K562 (cell line): ENCODE data around the gene MADD. TPM values are rescaled to one million over a fixed set of nuclear protein-coding genes. Genes with fewer than 3 reads are reported as not detected.

Source experiments
- HNRNPL ChIP-seq: fragments of 200-400 bp; formaldehyde crosslinking; IDR thresholded peaks from 2 replicates; pipeline ENCODE4 v1.6.1; 2017; ENCODE audit warnings: low read depth, mild to moderate bottlenecking, low read length
- KAT2B ChIP-seq: IDR thresholded peaks from one replicate; pipeline ENCODE4 v1.6.1; 2012; ENCODE audit warnings: low read depth, mild to moderate bottlenecking, control low read depth, inconsistent platforms, low read length, moderate library complexity
- NR3C1 ChIP-seq: sonication (generic); formaldehyde crosslinking; IDR thresholded peaks from 2 replicates; pipeline ENCODE4 v1.8.1; 2022; ENCODE audit warnings: missing genetic modification reagents
- PCBP2 ChIP-seq: fragments of 200-400 bp; formaldehyde crosslinking; IDR thresholded peaks from 2 replicates; pipeline ENCODE4 v1.6.1; 2018; ENCODE audit warnings: low read length, low read depth, mild to moderate bottlenecking, moderate library complexity; ENCODE audit not compliant: poor library complexity, severe bottlenecking
- POLR2G ChIP-seq: fragments of 200-400 bp; formaldehyde crosslinking; IDR thresholded peaks from 2 replicates; pipeline ENCODE4 v1.6.1; 2017; ENCODE audit warnings: low read depth, mild to moderate bottlenecking, antibody characterized with exemption, low read length, moderate library complexity
- TRIM24 ChIP-seq, 2 experiments: fragments of 450-650 bp; IDR thresholded peaks; 2 replicates each; pipeline ENCODE4 v1.6.1; 2016
- ZFX ChIP-seq: sonication (generic); formaldehyde crosslinking; IDR thresholded peaks from 2 replicates; pipeline ENCODE4 v1.8.0; 2022; ENCODE audit warnings: mild to moderate bottlenecking, missing genetic modification reagents, moderate library complexity
- ZNF124 ChIP-seq: sonication (generic); formaldehyde crosslinking; IDR thresholded peaks from 2 replicates; pipeline ENCODE4 v1.8.1; 2022; ENCODE audit warnings: missing genetic modification reagents
- ZNF232 ChIP-seq: sonication (generic); formaldehyde crosslinking; IDR thresholded peaks from 2 replicates; pipeline ENCODE4 v1.8.0; 2022; ENCODE audit warnings: mild to moderate bottlenecking, missing genetic modification reagents
- ZNF408 ChIP-seq: fragments of 250-450 bp; sonication (Bioruptor Pico); IDR thresholded peaks from 2 replicates; pipeline ENCODE4 v1.4.0; 2020; ENCODE audit warnings: low read depth, mild to moderate bottlenecking, moderate library complexity
- ZNF668 ChIP-seq: fragments of 250-450 bp; sonication (Bioruptor Pico); IDR thresholded peaks from 2 replicates; pipeline ENCODE4 v1.8.0; 2022; ENCODE audit warnings: mild to moderate bottlenecking, inconsistent platforms
- ZNF75A ChIP-seq: fragments of 450-650 bp; formaldehyde crosslinking; IDR thresholded peaks from 2 replicates; pipeline ENCODE4 v1.4.0; 2020; ENCODE audit warnings: mild to moderate bottlenecking
- polyA plus RNA-seq, 8 experiments: library from polyadenylated mRNA; depleted of rRNA in 4 of 8; stranded (reverse) in 5 of 8; unstranded in 3 of 8; fragments of >200 nt; fragmentation: Nextera tagmentation in 2 of 8; fragmentation: Illumina TruSeq in 1 of 8; extraction: Ambion mirVana in 2 of 8; extraction: Trizol in 1 of 8; gene quantifications; 2 replicates each; pipeline versions ENCODE4 v1.2.1 to v1.2.3, GENCODE V29; 2011 to 2014; ENCODE audit warnings: inconsistent platforms in 1 of 8, missing spikeins in 1 of 8
- total RNA-seq, 7 experiments: library from RNA; depleted of rRNA in 6 of 7; stranded (reverse); fragments of >200 nt in 6 of 7; fragmentation: Illumina TruSeq in 2 of 7; extraction: Trizol in 2 of 7; gene quantifications; 2 replicates each; pipeline versions ENCODE4 v1.2.1 to v1.2.3, GENCODE V29; 2011 to 2021; ENCODE audit warnings: low replicate concordance in 1 of 7
- TF ChIP-seq, protein P1 (sequence below), 2 experiments: fragments of 450-650 bp; IDR thresholded peaks; 2 replicates each; pipeline ENCODE4 v1.6.1; 2016
- TF ChIP-seq, protein P2 (sequence below): sonication (generic); formaldehyde crosslinking; IDR thresholded peaks from 2 replicates; pipeline ENCODE4 v1.8.0; 2022; ENCODE audit warnings: missing genetic modification reagents, mild to moderate bottlenecking, borderline replicate concordance
- TF ChIP-seq, protein P3 (sequence below): sonication (generic); formaldehyde crosslinking; IDR thresholded peaks from 2 replicates; pipeline ENCODE4 v1.8.0; 2023; ENCODE audit warnings: missing genetic modification reagents, mild to moderate bottlenecking, borderline replicate concordance
- TF ChIP-seq, protein P4 (sequence below): fragments of 450-650 bp; formaldehyde crosslinking; IDR thresholded peaks from 2 replicates; pipeline ENCODE4 v1.4.0; 2020; ENCODE audit warnings: mild to moderate bottlenecking, mixed read lengths

Gene MADD
- total and polyA plus RNA-seq, 9 of the 15 experiments (the other 6 are each of a cell fraction or from before 2014, with no cell fraction given) = 0.68 to 57.6 (median 33.6) TPM

DNA sequence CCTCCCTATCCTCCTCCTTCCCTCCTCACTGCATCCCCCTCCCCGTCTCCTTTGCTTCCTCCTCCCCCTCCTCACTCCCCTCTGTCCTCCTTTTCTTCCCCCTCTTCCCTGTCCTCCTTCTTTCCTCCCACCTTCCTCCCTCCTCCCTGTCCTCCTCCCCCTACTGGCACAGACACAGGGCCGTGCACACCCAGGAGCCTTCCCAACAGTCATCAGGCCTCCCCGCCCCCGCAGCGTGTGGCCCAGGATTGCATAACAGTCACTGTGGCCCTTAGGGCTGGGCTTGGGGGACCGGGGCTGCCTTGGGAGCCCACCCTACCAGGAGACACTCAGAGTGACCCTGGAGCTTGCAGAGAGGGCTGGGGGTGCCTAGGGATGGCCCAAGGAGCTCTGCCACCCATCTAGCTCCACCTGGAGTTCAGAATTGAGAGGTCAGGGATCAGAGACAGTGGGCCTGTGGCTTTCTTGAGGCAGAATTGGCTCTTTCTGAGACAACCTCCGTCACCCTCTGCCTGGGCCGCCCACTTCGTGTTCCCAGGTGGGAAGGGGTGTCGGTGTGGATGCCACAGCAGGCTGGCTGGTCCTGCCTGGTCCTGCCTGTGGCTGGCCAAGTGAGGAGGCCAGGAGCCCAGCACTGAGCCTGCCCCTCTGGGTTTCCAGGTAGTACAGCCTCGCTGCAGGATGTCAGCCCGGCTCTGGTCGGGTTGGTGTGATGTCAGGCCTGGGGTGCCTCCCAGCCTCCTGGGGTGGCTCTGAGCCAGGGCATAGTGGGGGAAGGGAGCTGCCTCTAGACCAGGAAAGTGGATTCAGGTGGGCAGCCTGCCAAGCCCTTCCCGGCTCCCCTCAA is 106.8 kb downstream of the MADD start (continued):
- TF ChIP-seq, protein P1, sequence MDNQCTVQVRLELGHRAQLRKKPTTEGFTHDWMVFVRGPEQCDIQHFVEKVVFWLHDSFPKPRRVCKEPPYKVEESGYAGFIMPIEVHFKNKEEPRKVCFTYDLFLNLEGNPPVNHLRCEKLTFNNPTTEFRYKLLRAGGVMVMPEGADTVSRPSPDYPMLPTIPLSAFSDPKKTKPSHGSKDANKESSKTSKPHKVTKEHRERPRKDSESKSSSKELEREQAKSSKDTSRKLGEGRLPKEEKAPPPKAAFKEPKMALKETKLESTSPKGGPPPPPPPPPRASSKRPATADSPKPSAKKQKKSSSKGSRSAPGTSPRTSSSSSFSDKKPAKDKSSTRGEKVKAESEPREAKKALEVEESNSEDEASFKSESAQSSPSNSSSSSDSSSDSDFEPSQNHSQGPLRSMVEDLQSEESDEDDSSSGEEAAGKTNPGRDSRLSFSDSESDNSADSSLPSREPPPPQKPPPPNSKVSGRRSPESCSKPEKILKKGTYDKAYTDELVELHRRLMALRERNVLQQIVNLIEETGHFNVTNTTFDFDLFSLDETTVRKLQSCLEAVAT (IDR thresholded peaks at IDR 0.05) = peak; percentile 57 to 86; a peak in 2 of 4 replicates
- TF ChIP-seq ZNF408 (no peak), HNRNPL (no peak), KAT2B (no peak), TRIM24 (IDR thresholded peaks at IDR 0.05) (peak; percentile 47 to 59; a peak in 3 of 4 replicates), ZNF75A (CRISPR knock-in tag) (no peak), ZNF668 (no peak), POLR2G (peak; percentile 41; the same call in 1 of the 2 replicates), ZFX (CRISPR knock-in tag) (no peak; the same call in 1 of the 2 replicates), PCBP2 (no peak), NR3C1 (CRISPR knock-in tag) (no peak), ZNF232 (CRISPR knock-in tag) (no peak), ZNF124 (CRISPR knock-in tag) (no peak)
- TF ChIP-seq, protein P2, sequence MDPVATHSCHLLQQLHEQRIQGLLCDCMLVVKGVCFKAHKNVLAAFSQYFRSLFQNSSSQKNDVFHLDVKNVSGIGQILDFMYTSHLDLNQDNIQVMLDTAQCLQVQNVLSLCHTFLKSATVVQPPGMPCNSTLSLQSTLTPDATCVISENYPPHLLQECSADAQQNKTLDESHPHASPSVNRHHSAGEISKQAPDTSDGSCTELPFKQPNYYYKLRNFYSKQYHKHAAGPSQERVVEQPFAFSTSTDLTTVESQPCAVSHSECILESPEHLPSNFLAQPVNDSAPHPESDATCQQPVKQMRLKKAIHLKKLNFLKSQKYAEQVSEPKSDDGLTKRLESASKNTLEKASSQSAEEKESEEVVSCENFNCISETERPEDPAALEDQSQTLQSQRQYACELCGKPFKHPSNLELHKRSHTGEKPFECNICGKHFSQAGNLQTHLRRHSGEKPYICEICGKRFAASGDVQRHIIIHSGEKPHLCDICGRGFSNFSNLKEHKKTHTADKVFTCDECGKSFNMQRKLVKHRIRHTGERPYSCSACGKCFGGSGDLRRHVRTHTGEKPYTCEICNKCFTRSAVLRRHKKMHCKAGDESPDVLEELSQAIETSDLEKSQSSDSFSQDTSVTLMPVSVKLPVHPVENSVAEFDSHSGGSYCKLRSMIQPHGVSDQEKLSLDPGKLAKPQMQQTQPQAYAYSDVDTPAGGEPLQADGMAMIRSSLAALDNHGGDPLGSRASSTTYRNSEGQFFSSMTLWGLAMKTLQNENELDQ (CRISPR knock-in tag) = no peak
- TF ChIP-seq, protein P3, sequence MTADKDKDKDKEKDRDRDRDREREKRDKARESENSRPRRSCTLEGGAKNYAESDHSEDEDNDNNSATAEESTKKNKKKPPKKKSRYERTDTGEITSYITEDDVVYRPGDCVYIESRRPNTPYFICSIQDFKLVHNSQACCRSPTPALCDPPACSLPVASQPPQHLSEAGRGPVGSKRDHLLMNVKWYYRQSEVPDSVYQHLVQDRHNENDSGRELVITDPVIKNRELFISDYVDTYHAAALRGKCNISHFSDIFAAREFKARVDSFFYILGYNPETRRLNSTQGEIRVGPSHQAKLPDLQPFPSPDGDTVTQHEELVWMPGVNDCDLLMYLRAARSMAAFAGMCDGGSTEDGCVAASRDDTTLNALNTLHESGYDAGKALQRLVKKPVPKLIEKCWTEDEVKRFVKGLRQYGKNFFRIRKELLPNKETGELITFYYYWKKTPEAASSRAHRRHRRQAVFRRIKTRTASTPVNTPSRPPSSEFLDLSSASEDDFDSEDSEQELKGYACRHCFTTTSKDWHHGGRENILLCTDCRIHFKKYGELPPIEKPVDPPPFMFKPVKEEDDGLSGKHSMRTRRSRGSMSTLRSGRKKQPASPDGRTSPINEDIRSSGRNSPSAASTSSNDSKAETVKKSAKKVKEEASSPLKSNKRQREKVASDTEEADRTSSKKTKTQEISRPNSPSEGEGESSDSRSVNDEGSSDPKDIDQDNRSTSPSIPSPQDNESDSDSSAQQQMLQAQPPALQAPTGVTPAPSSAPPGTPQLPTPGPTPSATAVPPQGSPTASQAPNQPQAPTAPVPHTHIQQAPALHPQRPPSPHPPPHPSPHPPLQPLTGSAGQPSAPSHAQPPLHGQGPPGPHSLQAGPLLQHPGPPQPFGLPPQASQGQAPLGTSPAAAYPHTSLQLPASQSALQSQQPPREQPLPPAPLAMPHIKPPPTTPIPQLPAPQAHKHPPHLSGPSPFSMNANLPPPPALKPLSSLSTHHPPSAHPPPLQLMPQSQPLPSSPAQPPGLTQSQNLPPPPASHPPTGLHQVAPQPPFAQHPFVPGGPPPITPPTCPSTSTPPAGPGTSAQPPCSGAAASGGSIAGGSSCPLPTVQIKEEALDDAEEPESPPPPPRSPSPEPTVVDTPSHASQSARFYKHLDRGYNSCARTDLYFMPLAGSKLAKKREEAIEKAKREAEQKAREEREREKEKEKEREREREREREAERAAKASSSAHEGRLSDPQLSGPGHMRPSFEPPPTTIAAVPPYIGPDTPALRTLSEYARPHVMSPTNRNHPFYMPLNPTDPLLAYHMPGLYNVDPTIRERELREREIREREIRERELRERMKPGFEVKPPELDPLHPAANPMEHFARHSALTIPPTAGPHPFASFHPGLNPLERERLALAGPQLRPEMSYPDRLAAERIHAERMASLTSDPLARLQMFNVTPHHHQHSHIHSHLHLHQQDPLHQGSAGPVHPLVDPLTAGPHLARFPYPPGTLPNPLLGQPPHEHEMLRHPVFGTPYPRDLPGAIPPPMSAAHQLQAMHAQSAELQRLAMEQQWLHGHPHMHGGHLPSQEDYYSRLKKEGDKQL = no peak
- TF ChIP-seq, protein P4, sequence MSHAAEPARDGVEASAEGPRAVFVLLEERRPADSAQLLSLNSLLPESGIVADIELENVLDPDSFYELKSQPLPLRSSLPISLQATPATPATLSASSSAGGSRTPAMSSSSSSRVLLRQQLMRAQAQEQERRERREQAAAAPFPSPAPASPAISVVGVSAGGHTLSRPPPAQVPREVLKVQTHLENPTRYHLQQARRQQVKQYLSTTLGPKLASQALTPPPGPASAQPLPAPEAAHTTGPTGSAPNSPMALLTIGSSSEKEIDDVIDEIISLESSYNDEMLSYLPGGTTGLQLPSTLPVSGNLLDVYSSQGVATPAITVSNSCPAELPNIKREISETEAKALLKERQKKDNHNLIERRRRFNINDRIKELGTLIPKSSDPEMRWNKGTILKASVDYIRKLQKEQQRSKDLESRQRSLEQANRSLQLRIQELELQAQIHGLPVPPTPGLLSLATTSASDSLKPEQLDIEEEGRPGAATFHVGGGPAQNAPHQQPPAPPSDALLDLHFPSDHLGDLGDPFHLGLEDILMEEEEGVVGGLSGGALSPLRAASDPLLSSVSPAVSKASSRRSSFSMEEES = no peak
